A549 (cell line): Measurements from ENCODE around the gene ZNF750. TPM values are rescaled to one million over a fixed set of nuclear protein-coding genes. Genes with fewer than 3 reads are reported as not detected.

ENCODE experiments used
- ATAC-seq, 2 experiments: fragments of 200-7000 bp in 1 of 2; fragments of >200 bp in 1 of 2; cut with Nextera tagmentation in 1 of 2; cut with Tn5 transposase in 1 of 2; 3 replicates each; pipeline versions ENCODE4 v1.8.0 to v1.9.1; 2018 to 2020; ENCODE audit warnings: mild to moderate bottlenecking in 1 of 2, moderate library complexity in 1 of 2
- CTCF ChIA-PET: fragments of 300-600 bp; sonication (Branson Sonifier 250); formaldehyde crosslinking; extraction: SDS; loops from one replicate; lab custom pipeline; 2021; ENCODE audit warnings: antibody characterized with exemption, inconsistent platforms; lab: Yijun Ruan, JAX
- POLR2A ChIA-PET: fragments of 350-600 bp; formaldehyde crosslinking; extraction: SDS; loops from one replicate; lab custom pipeline; 2021; ENCODE audit warnings: antibody characterized with exemption, inconsistent platforms; lab: Yijun Ruan, JAX
- DNase-seq, 2 experiments: peaks; one replicate each; pipeline versions ENCODE4 v3.0.0 to v3.0.0-alpha.2; 2011 to 2016; ENCODE audit warnings: low read depth in 1 of 2, low spot score in 1 of 2
- FAIRE-seq: peaks from 2 replicates; lab custom pipeline; 2011; peaks lifted over from hg19 to GRCh38; lab: Jason Lieb, UNC
- H3K27ac ChIP-seq, 2 experiments: fragments of >200 bp; sonication (Bioruptor Twin); formaldehyde crosslinking; 3 replicates each; pipeline ENCODE4 v1.5.1; 2016 to 2017
- H3K4me1 ChIP-seq: fragments of >200 bp; sonication (Bioruptor Twin); formaldehyde crosslinking; 3 replicates; pipeline ENCODE4 v1.6.1; 2016
- H3K4me2 ChIP-seq: fragments of >200 bp; sonication (Bioruptor Twin); formaldehyde crosslinking; 3 replicates; pipeline ENCODE4 v1.6.1; 2016
- H3K4me3 ChIP-seq: fragments of >200 bp; sonication (Bioruptor Twin); formaldehyde crosslinking; 3 replicates; pipeline ENCODE4 v1.5.1; 2016
- H3K9me3 ChIP-seq: fragments of >200 bp; sonication (Bioruptor Twin); formaldehyde crosslinking; 3 replicates; pipeline ENCODE4 v1.6.1; 2016
- BCL3 ChIP-seq: fragments of >200 bp; sonication (Bioruptor Twin); formaldehyde crosslinking; IDR thresholded peaks from 3 replicates; pipeline ENCODE4 v1.6.1; 2016
- CHD2 ChIP-seq: fragments of 150-350 bp; IDR thresholded peaks from 2 replicates; pipeline ENCODE4 v1.6.1; 2014; ENCODE audit warnings: low read length; ENCODE audit not compliant: partially characterized antibody
- CHD4 ChIP-seq: fragments of 200-600 bp; sonication (generic); IDR thresholded peaks from 2 replicates; pipeline ENCODE4 v1.6.1; 2016; ENCODE audit warnings: antibody characterized with exemption, mild to moderate bottlenecking, borderline replicate concordance
- E2F6 ChIP-seq: IDR thresholded peaks from 2 replicates; pipeline ENCODE4 v1.6.1; 2012; ENCODE audit warnings: low read depth, borderline replicate concordance
- GATA3 ChIP-seq: IDR thresholded peaks from 2 replicates; pipeline ENCODE4 v1.6.1; 2012; ENCODE audit warnings: borderline replicate concordance
- HOXA7 ChIP-seq: fragments of 250-450 bp; sonication (Bioruptor Pico); IDR thresholded peaks from 2 replicates; pipeline ENCODE4 v1.5.0; 2020; ENCODE audit warnings: mild to moderate bottlenecking, moderate library complexity
- HOXB13 ChIP-seq: fragments of 250-450 bp; sonication (Bioruptor Pico); IDR thresholded peaks from 2 replicates; pipeline ENCODE4 v1.5.0; 2020; ENCODE audit warnings: low read depth, mild to moderate bottlenecking, moderate library complexity
- JUN ChIP-seq, 2 experiments: fragments of >200 bp; sonication (Bioruptor Twin); formaldehyde crosslinking; IDR thresholded peaks; 2 replicates in 1 of 2; 3 replicates in 1 of 2; pipeline ENCODE4 v1.6.1; 2016 to 2017
- MAX ChIP-seq: IDR thresholded peaks from 2 replicates; pipeline ENCODE4 v1.6.1; 2012
- MYC ChIP-seq: IDR thresholded peaks from 2 replicates; pipeline ENCODE4 v1.6.1; 2012; ENCODE audit warnings: mild to moderate bottlenecking, inconsistent platforms, low read length, improper control_type of control experiment, borderline replicate concordance
- PBX3 ChIP-seq: IDR thresholded peaks from 2 replicates; pipeline ENCODE4 v1.6.1; 2012
- RARB ChIP-seq: fragments of 250-450 bp; sonication (Bioruptor Pico); IDR thresholded peaks from 2 replicates; pipeline ENCODE4 v1.8.0; 2021; ENCODE audit warnings: mild to moderate bottlenecking, moderate library complexity
- USF2 ChIP-seq: fragments of 450-650 bp; IDR thresholded peaks from 2 replicates; pipeline ENCODE4 v1.6.1; 2014; ENCODE audit warnings: antibody characterized with exemption
- WGBS: methylation state at CpG from one replicate; pipeline ENCODE4 v1.1.6; 2017; ENCODE audit errors: missing lambda C conversion rate; 5-methylcytosine and 5-hydroxymethylcytosine counted together
- polyA plus RNA-seq, 4 experiments: library from polyadenylated mRNA; depleted of rRNA in 3 of 4; stranded (reverse); fragments of >200 nt; fragmentation: RNase III in 1 of 4; extraction: RNeasy Plus Mini Kit Qiagen cat#74134 plus additional on column Dnase treatment in 1 of 4; gene quantifications; 2 replicates in 3 of 4; 3 replicates in 1 of 4; pipeline ENCODE4 v1.2.3, GENCODE V29; 2011 to 2017

Gene ZNF750
- polyA plus RNA-seq, 2 of the 4 experiments (the other 2 are of a cell fraction): not detected

GRCh38 chr17:82876602-82877379, 37.0 kb upstream of the ZNF750 start:
- H3K4me2 ChIP-seq: no peak overlapping the region
- DNase-seq (no peak), ATAC-seq (peak; percentile 48 to 66; a peak in 3 of 6 replicates), FAIRE-seq (no peak)
- no peaks in the 10 kb centered on the region for H3K4me1 ChIP-seq
- TF ChIP-seq CHD2: no peak
- no peak for TF ChIP-seq HOXB13 (CRISPR knock-in tag)
- no peak for TF ChIP-seq RARB (CRISPR knock-in tag)
- no peak for TF ChIP-seq PBX3
- H3K4me3 ChIP-seq: no peak overlapping the region
- 87% methylated on average over 14 of the region's 14 CpGs for WGBS
- POLR2A ChIA-PET: no interaction called here
- H3K9me3 ChIP-seq: no peaks in the 10 kb centered on the region
- no peak overlapping the region for H3K27ac ChIP-seq
- CTCF ChIA-PET: interaction anchor here (0.7 to 1.0 kb wide), 2 partner anchors 24 to 96 kb away, joined by 3 read pairs; no protein-coding TSS in a partner anchor

GRCh38 chr17:82876149-82876548, 36.3 kb upstream of the ZNF750 start:
- Histone ChIP-seq H3K27ac (no peak overlapping the region), H3K9me3 (no peaks in the 10 kb centered on the region), H3K4me2 (no peak overlapping the region), H3K4me1 (no peaks in the 10 kb centered on the region), H3K4me3 (no peak overlapping the region)
- ChIA-PET CTCF (interaction anchor here (0.7 to 2.0 kb wide), 3 partner anchors 13 to 95 kb away, joined by 3 to 8 read pairs (median 3); no protein-coding TSS in a partner anchor), POLR2A (no interaction called here)
- DNase-seq (no peak), FAIRE-seq (no peak), ATAC-seq (no peak)
- 82% methylated on average over 18 of the region's 18 CpGs for WGBS
- TF ChIP-seq CHD4: no peak
- no peak for TF ChIP-seq E2F6

- FAIRE-seq (no peak), DNase-seq (no peak), ATAC-seq (no peak)
- TF ChIP-seq BCL3 (no peak), MYC (no peak), GATA3 (no peak), USF2 (no peak), JUN (IDR thresholded peaks at IDR 0.05) (no peak), HOXA7 (no peak), MAX (no peak), E2F6 (no peak)
- POLR2A ChIA-PET: no interaction called here
- CTCF ChIA-PET: interaction anchor here (0.9 to 2.0 kb wide), 3 partner anchors 12 to 220 kb away, joined by 3 to 8 read pairs (median 3); no protein-coding TSS in a partner anchor
- Histone ChIP-seq H3K4me3 (no peak overlapping the region), H3K27ac (no peak overlapping the region), H3K4me2 (no peak overlapping the region), H3K4me1 (no peaks in the 10 kb centered on the region), H3K9me3 (no peaks in the 10 kb centered on the region)
- 86% methylated on average over 19 of the region's 19 CpGs for WGBS
Measured at GRCh38 chr17:82875407-82875856, 35.6 kb upstream of the ZNF750 start.
